Keratinocyte (primary cell): ENCODE data around the gene GLYATL1. TPM values are rescaled to one million over a fixed set of nuclear protein-coding genes. Genes with fewer than 3 reads are reported as not detected.
A peak's percentile ranks its signal among the peaks of the same experiment; 100 is the strongest.

Source experiments
- DNase-seq: peaks from one replicate; pipeline ENCODE4 v3.0.0-alpha.2; 2011; ENCODE audit warnings: low read depth, missing footprints, low spot score
- FAIRE-seq: peaks from 2 replicates; lab custom pipeline; 2011; peaks lifted over from hg19 to GRCh38; lab: Jason Lieb, UNC
- H2AFZ ChIP-seq: 2 replicates; pipeline ENCODE4 v1.6.0; 2012; ENCODE audit warnings: low read length, control low read depth, inconsistent platforms; ENCODE audit not compliant: control insufficient read depth
- H3K27ac ChIP-seq: 2 replicates; pipeline ENCODE4 v1.5.1; 2011; ENCODE audit warnings: low read length; ENCODE audit not compliant: control insufficient read depth, insufficient read depth
- H3K27me3 ChIP-seq: 3 replicates; pipeline ENCODE4 v1.6.0; 2011; ENCODE audit warnings: low read length; ENCODE audit not compliant: control insufficient read depth, insufficient read depth; ENCODE audit errors: extremely low read depth
- H3K36me3 ChIP-seq, 2 experiments: 2 replicates in 1 of 2; 3 replicates in 1 of 2; pipeline ENCODE4 v1.5.1; 2011; ENCODE audit warnings: low read length in 2 of 2, mild to moderate bottlenecking in 1 of 2; ENCODE audit not compliant: control insufficient read depth in 2 of 2, insufficient read depth in 2 of 2; ENCODE audit errors: extremely low read depth in 1 of 2
- H3K4me1 ChIP-seq: 3 replicates; pipeline ENCODE4 v1.5.1; 2011; ENCODE audit warnings: low read length; ENCODE audit not compliant: control insufficient read depth, insufficient read depth; ENCODE audit errors: extremely low read depth
- H3K4me2 ChIP-seq: 3 replicates; pipeline ENCODE4 v1.6.0; 2011; ENCODE audit warnings: low read depth, low read length; ENCODE audit not compliant: control insufficient read depth, insufficient read depth; ENCODE audit errors: extremely low read depth
- H3K4me3 ChIP-seq, 3 experiments: fragments of 200-600 bp in 1 of 3; sonication (generic) in 1 of 3; 2 replicates in 2 of 3; 3 replicates in 1 of 3; pipeline ENCODE4 v1.5.1; 2011 to 2016; ENCODE audit warnings: low read length in 3 of 3, mild to moderate bottlenecking in 3 of 3, control low read depth in 2 of 3, inconsistent platforms in 1 of 3, low read depth in 1 of 3, mixed read lengths in 1 of 3, mixed run types in 1 of 3, moderate library complexity in 1 of 3; ENCODE audit not compliant: control insufficient read depth in 2 of 3, insufficient read depth in 2 of 3; ENCODE audit errors: extremely low read depth in 1 of 3
- H3K79me2 ChIP-seq: 2 replicates; pipeline ENCODE4 v1.6.0; 2012; ENCODE audit warnings: low read length; ENCODE audit not compliant: control insufficient read depth, insufficient read depth
- H3K9ac ChIP-seq: 3 replicates; pipeline ENCODE4 v1.6.0; 2011; ENCODE audit warnings: low read length; ENCODE audit not compliant: control insufficient read depth, insufficient read depth; ENCODE audit errors: extremely low read depth
- H3K9me1 ChIP-seq: 3 replicates; pipeline ENCODE4 v1.6.0; 2011; ENCODE audit warnings: low read length; ENCODE audit not compliant: control insufficient read depth, insufficient read depth; ENCODE audit errors: extremely low read depth
- H3K9me3 ChIP-seq: 2 replicates; pipeline ENCODE4 v1.5.1; 2012; ENCODE audit warnings: low read depth, low read length; ENCODE audit not compliant: control insufficient read depth
- H4K20me1 ChIP-seq: 3 replicates; pipeline ENCODE4 v1.6.0; 2011; ENCODE audit warnings: low read length; ENCODE audit not compliant: control insufficient read depth, insufficient read depth; ENCODE audit errors: extremely low read depth
- EZH2 ChIP-seq: IDR thresholded peaks from one replicate; pipeline ENCODE4 v1.6.1; 2012; ENCODE audit warnings: inconsistent platforms, mild to moderate bottlenecking, low read length, moderate library complexity
- dilution Hi-C: fragments of 300-500 bp; cut with MboI; formaldehyde crosslinking; loops from one replicate; pipeline ENCODE4 v1.7.0; 2020; ENCODE audit warnings: low sequenced_read_pairs; ENCODE audit not compliant: extremely low pct_ligation_motif_present
- polyA plus RNA-seq, 5 experiments: library from polyadenylated mRNA; depleted of rRNA in 3 of 5; stranded (reverse) in 3 of 5; stranded (forward) in 1 of 5; unstranded in 1 of 5; fragments of >200 nt; gene quantifications; 1 replicate in 1 of 5; 2 replicates in 3 of 5; 3 replicates in 1 of 5; pipeline versions ENCODE4 v1.2.1 to v1.2.3, GENCODE V29; 2011 to 2012; ENCODE audit warnings: missing spikeins in 2 of 5, low read depth in 1 of 5, low replicate concordance in 1 of 5
- TF ChIP-seq, protein P1 (sequence below), 3 experiments: IDR thresholded peaks in 1 of 3; conservative IDR thresholded peaks in 1 of 3; optimal IDR thresholded peaks in 1 of 3; 2 replicates in 2 of 3; 3 replicates in 1 of 3; pipeline versions ENCODE3 to v1.5.1; 2011; ENCODE audit warnings: low read length in 3 of 3, mild to moderate bottlenecking in 3 of 3, moderate library complexity in 2 of 3, control low read depth in 1 of 3, inconsistent platforms in 1 of 3; ENCODE audit not compliant: insufficient read depth in 2 of 3; ENCODE audit errors: extremely low read depth in 1 of 3

The GLYATL1 gene
- polyA plus RNA-seq, 1 donor (not counting 4 experiments of a cell fraction or from before 2014, with no cell fraction given) = 0.26 TPM

DNA sequence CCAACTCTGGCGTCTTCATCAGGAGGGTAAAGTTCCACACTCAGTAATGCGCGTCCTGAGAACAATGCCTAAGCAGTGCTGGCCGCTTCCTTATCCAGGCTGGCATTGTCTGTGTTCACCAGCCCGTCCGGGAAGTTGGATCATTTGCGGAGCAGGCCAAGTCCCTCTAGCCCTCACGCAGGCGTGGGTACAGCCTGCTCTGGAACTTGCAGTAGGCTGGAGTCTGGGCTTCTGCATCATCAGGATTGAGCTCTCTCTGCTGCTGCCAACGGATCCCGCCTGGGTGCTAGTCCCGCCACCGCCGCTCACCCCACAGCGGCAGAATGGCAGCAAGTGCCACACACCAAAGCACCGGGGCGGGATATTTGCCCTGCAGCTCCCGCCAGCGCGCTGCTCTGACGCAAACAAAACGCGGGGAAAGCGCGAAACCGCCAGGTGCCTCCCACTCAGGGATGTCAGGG is 29.0 kb downstream of the GLYATL1 start:
- DNase-seq = no peak

GRCh38 chr11:58977470-58977869 is 38.2 kb downstream of the GLYATL1 start:
- H3K4me1 ChIP-seq = no peaks in the 10 kb centered on the region
- FAIRE-seq = no peak
- H3K4me2 ChIP-seq = no peak overlapping the region
- TF ChIP-seq EZH2 = no peak
- TF ChIP-seq, protein P1, sequence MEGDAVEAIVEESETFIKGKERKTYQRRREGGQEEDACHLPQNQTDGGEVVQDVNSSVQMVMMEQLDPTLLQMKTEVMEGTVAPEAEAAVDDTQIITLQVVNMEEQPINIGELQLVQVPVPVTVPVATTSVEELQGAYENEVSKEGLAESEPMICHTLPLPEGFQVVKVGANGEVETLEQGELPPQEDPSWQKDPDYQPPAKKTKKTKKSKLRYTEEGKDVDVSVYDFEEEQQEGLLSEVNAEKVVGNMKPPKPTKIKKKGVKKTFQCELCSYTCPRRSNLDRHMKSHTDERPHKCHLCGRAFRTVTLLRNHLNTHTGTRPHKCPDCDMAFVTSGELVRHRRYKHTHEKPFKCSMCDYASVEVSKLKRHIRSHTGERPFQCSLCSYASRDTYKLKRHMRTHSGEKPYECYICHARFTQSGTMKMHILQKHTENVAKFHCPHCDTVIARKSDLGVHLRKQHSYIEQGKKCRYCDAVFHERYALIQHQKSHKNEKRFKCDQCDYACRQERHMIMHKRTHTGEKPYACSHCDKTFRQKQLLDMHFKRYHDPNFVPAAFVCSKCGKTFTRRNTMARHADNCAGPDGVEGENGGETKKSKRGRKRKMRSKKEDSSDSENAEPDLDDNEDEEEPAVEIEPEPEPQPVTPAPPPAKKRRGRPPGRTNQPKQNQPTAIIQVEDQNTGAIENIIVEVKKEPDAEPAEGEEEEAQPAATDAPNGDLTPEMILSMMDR (optimal IDR thresholded peaks at IDR 0.05 in 1 of 3, IDR thresholded peaks at IDR 0.05 in 1 of 3, conservative IDR thresholded peaks at IDR 0.05 in 1 of 3; ENCODE audit: extremely low read depth in 1 of 3, insufficient read depth in 2 of 3, low read length in 3 of 3) = no peak
- no peaks in the 10 kb centered on the region for H3K27me3 ChIP-seq
- no peaks in the 10 kb centered on the region for H3K9me3 ChIP-seq
- H3K9ac ChIP-seq = no peak overlapping the region
- H3K79me2 ChIP-seq = no peaks in the 10 kb centered on the region
- H3K27ac ChIP-seq = no peak overlapping the region
- H3K4me3 ChIP-seq = no peak overlapping the region
- no peak for DNase-seq
- H2AFZ ChIP-seq = no peak overlapping the region
- H3K36me3 ChIP-seq = no peaks in the 10 kb centered on the region
- H3K9me1 ChIP-seq = no peaks in the 10 kb centered on the region
- H4K20me1 ChIP-seq = no peaks in the 10 kb centered on the region
- dilution Hi-C loops = no loop called here

More for the DNA sequence above, 29.0 kb downstream of the GLYATL1 start:
- H3K4me2 ChIP-seq = peak overlapping the region; percentile 35
- H3K79me2 ChIP-seq = no peaks in the 10 kb centered on the region
- peaks cover 8% of the 10 kb centered on the region for H3K4me1 ChIP-seq
- H3K36me3 ChIP-seq = no peaks in the 10 kb centered on the region
- H3K27me3 ChIP-seq = no peaks in the 10 kb centered on the region
- no peak overlapping the region for H3K4me3 ChIP-seq
- H3K27ac ChIP-seq = no peak overlapping the region
- H4K20me1 ChIP-seq = no peaks in the 10 kb centered on the region
- H2AFZ ChIP-seq = no peak overlapping the region
- dilution Hi-C loops = no loop called here
- no peaks in the 10 kb centered on the region for H3K9me1 ChIP-seq
- no peaks in the 10 kb centered on the region for H3K9me3 ChIP-seq
- FAIRE-seq = no peak
- TF ChIP-seq, protein P1 (optimal IDR thresholded peaks at IDR 0.05 in 1 of 3, IDR thresholded peaks at IDR 0.05 in 1 of 3, conservative IDR thresholded peaks at IDR 0.05 in 1 of 3; ENCODE audit: extremely low read depth in 1 of 3, insufficient read depth in 2 of 3, low read length in 3 of 3) = no peak
- TF ChIP-seq EZH2 = no peak
- H3K9ac ChIP-seq = no peak overlapping the region
